MCF 10A (cell line): ENCODE measurements around the gene TLE5. TPM values are rescaled to one million over a fixed set of nuclear protein-coding genes. Genes with fewer than 3 reads are reported as not detected.

Source experiments
- BruUV-seq: library from RNA; stranded (reverse); fragments of 400-500 nt; replicated peaks from 2 replicates; lab custom pipeline; 2021; lab: Mats Ljungman, UMichigan
- CTCF ChIA-PET: fragments of 300-600 bp; sonication (Branson Sonifier 250); formaldehyde crosslinking; extraction: SDS; loops from one replicate; lab custom pipeline; 2021; ENCODE audit warnings: antibody characterized with exemption, inconsistent platforms; lab: Yijun Ruan, JAX
- POLR2A ChIA-PET: fragments of 300-600, 350-650 bp; sonication (Branson Sonifier 250); formaldehyde crosslinking; extraction: SDS; loops from one replicate; lab custom pipeline; 2020; ENCODE audit warnings: antibody characterized with exemption, inconsistent platforms; lab: Yijun Ruan, JAX
- DNase-seq: peaks from one replicate; pipeline ENCODE4 v3.0.0-alpha.2; 2018; ENCODE audit not compliant: unreplicated experiment
- H3K27ac Mint-ChIP-seq: one replicate; pipeline ENCODE4 v1.8.0; 2022; ENCODE audit warnings: mild to moderate bottlenecking, low read depth, mixed read lengths; ENCODE audit not compliant: unreplicated experiment
- H3K27me3 Mint-ChIP-seq: one replicate; pipeline ENCODE4 v1.8.0; 2022; ENCODE audit warnings: mixed read lengths; ENCODE audit not compliant: insufficient read depth, unreplicated experiment
- H3K36me3 Mint-ChIP-seq: one replicate; pipeline ENCODE4 v1.8.0; 2022; ENCODE audit warnings: mild to moderate bottlenecking, moderate library complexity, mixed read lengths; ENCODE audit not compliant: insufficient read depth, unreplicated experiment
- H3K4me1 Mint-ChIP-seq: one replicate; pipeline ENCODE4 v1.8.0; 2022; ENCODE audit warnings: mixed read lengths; ENCODE audit not compliant: insufficient read depth, unreplicated experiment
- H3K4me3 Mint-ChIP-seq: one replicate; pipeline ENCODE4 v1.8.0; 2022; ENCODE audit warnings: mild to moderate bottlenecking, moderate library complexity, mixed read lengths; ENCODE audit not compliant: unreplicated experiment
- H3K9me3 Mint-ChIP-seq: one replicate; pipeline ENCODE4 v1.8.0; 2022; ENCODE audit warnings: mixed read lengths; ENCODE audit not compliant: unreplicated experiment
- CTCF ChIP-seq: fragments of 200-600 bp; IDR thresholded peaks from one replicate; pipeline ENCODE4 v1.8.0; 2022; ENCODE audit warnings: antibody characterized with exemption, mild to moderate bottlenecking; ENCODE audit not compliant: unreplicated experiment
- intact Hi-C: fragments of 100-400 bp; cut with micrococcal nuclease; formaldehyde crosslinking; loops from 2 replicates; pipeline ENCODE4 v1.14.1; 2022
- total RNA-seq: library from RNA; stranded (reverse); gene quantifications from 2 replicates; pipeline ENCODE4 v1.2.3, GENCODE V29; 2022

TLE5 gene
- total RNA-seq, 1 experiment from 2014 or later, result 266 TPM

- H3K9me3 Mint-ChIP-seq, result no peaks in the 10 kb centered on the region
- ChIA-PET CTCF (interaction anchor here (0.9 to 6.6 kb wide), 10 partner anchors 11 to 157 kb away, joined by 3 to 42 read pairs (median 16); no protein-coding TSS in a partner anchor), POLR2A (no interaction called here)
- intact Hi-C loops, result no loop called here
- H3K36me3 Mint-ChIP-seq, result peaks cover 12% of the 10 kb centered on the region
- peaks cover 6% of the 10 kb centered on the region for H3K4me1 Mint-ChIP-seq
- H3K4me3 Mint-ChIP-seq, result no peak overlapping the region
- DNase-seq, result no peak
- no TSS peak for BruUV-seq
- H3K27ac Mint-ChIP-seq, result peak overlapping the region; percentile 53
- TF ChIP-seq CTCF, result no peak
- no peaks in the 10 kb centered on the region for H3K27me3 Mint-ChIP-seq
Observed at GRCh38 chr19:3109491-3109890, 47.2 kb upstream of the TLE5 start.

GRCh38 chr19:3108775-3109174, 46.5 kb upstream of the TLE5 start:
- peak; percentile 92 for TF ChIP-seq CTCF
- CTCF ChIA-PET, result interaction anchor here (0.5 to 6.6 kb wide), 19 partner anchors 8 to 894 kb away, joined by 3 to 42 read pairs (median 4); no protein-coding TSS in a partner anchor
- DNase-seq, result peak; percentile 67
- Mint-ChIP-seq H3K36me3 (peaks cover 18% of the 10 kb centered on the region), H3K9me3 (no peaks in the 10 kb centered on the region), H3K4me3 (no peak overlapping the region), H3K4me1 (peaks cover 6% of the 10 kb centered on the region), H3K27me3 (no peaks in the 10 kb centered on the region), H3K27ac (peak overlapping the region; percentile 53)
- POLR2A ChIA-PET, result interaction anchor here (0.5 to 1.4 kb wide), 3 partner anchors 17 to 158 kb away, joined by 3 to 6 read pairs (median 4); no protein-coding TSS in a partner anchor
- no TSS peak for BruUV-seq
- intact Hi-C loops, result loop anchor here (1.0 kb wide), 2 partner anchors 14 to 146 kb away; partner anchors contain the start of gene GNA11

GRCh38 chr19:3107658-3108057, 45.4 kb upstream of the TLE5 start:
- ChIA-PET CTCF (interaction anchor here (0.5 to 6.6 kb wide), 11 partner anchors 9 to 220 kb away, joined by 3 to 42 read pairs (median 4); no protein-coding TSS in a partner anchor), POLR2A (interaction anchor here (1.4 kb wide), 1 partner anchor 157 kb away, joined by 4 read pairs; no protein-coding TSS in a partner anchor)
- no peaks in the 10 kb centered on the region for H3K9me3 Mint-ChIP-seq
- H3K4me3 Mint-ChIP-seq, result no peak overlapping the region
- BruUV-seq, result no TSS peak
- intact Hi-C loops, result loop anchor here (1.0 kb wide), 2 partner anchors 13 to 145 kb away; partner anchors contain the start of gene GNA11
- peaks cover 6% of the 10 kb centered on the region for H3K4me1 Mint-ChIP-seq
- TF ChIP-seq CTCF, result no peak
- no peak overlapping the region for H3K27ac Mint-ChIP-seq
- no peak for DNase-seq
- no peaks in the 10 kb centered on the region for H3K27me3 Mint-ChIP-seq
- peaks cover 18% of the 10 kb centered on the region for H3K36me3 Mint-ChIP-seq

- Mint-ChIP-seq H3K27ac (no peak overlapping the region), H3K4me1 (peaks cover 6% of the 10 kb centered on the region), H3K27me3 (no peaks in the 10 kb centered on the region), H3K4me3 (no peak overlapping the region), H3K9me3 (no peaks in the 10 kb centered on the region), H3K36me3 (peaks cover 18% of the 10 kb centered on the region)
- BruUV-seq, result no TSS peak
- intact Hi-C loops, result no loop called here
- ChIA-PET CTCF (interaction anchor here (0.6 to 6.6 kb wide), 6 partner anchors 10 to 155 kb away, joined by 3 to 42 read pairs (median 17); no protein-coding TSS in a partner anchor), POLR2A (no interaction called here)
- no peak for DNase-seq
- TF ChIP-seq CTCF, result no peak
Observed at GRCh38 chr19:3106509-3107141, 44.3 kb upstream of the TLE5 start.
